K562 (cell line): ENCODE results near the gene SCARF2. TPM values are rescaled to one million over a fixed set of nuclear protein-coding genes. Genes with fewer than 3 reads are reported as not detected.
A peak's percentile ranks its signal among the peaks of the same experiment; 100 is the strongest.

Experiments
- CBFA2T3 ChIP-seq: fragments of 450-650 bp; IDR thresholded peaks from 2 replicates; pipeline ENCODE4 v1.6.1; 2017
- CBFB ChIP-seq: sonication (generic); formaldehyde crosslinking; IDR thresholded peaks from 2 replicates; pipeline ENCODE4 v1.4.0; 2020; ENCODE audit warnings: mild to moderate bottlenecking, missing genetic modification reagents
- CHCHD3 ChIP-seq: fragments of 250-450 bp; sonication (Bioruptor Pico); IDR thresholded peaks from 2 replicates; pipeline ENCODE4 v2.1.2; 2022; ENCODE audit warnings: mild to moderate bottlenecking
- COPS2 ChIP-seq: fragments of 450-650 bp; conservative IDR thresholded peaks from 2 replicates; pipeline ENCODE4 v1.6.1; 2016; ENCODE audit warnings: mild to moderate bottlenecking, moderate library complexity
- CTBP1 ChIP-seq: fragments of 450-650 bp; IDR thresholded peaks from 2 replicates; pipeline ENCODE4 v1.6.1; 2016; ENCODE audit warnings: borderline replicate concordance
- ESRRB ChIP-seq: fragments of 250-450 bp; sonication (Bioruptor Pico); IDR thresholded peaks from 2 replicates; pipeline ENCODE4 v1.5.0; 2020; ENCODE audit warnings: mild to moderate bottlenecking, moderate library complexity, borderline replicate concordance
- HBP1 ChIP-seq: fragments of 450-650 bp; formaldehyde crosslinking; IDR thresholded peaks from 2 replicates; pipeline ENCODE4 v1.4.0; 2022; ENCODE audit warnings: missing genetic modification characterization
- HES1 ChIP-seq: fragments of 450-650 bp; IDR thresholded peaks from 2 replicates; pipeline ENCODE4 v1.6.1; 2016; ENCODE audit warnings: low read depth, mild to moderate bottlenecking, moderate library complexity
- HNRNPL ChIP-seq: fragments of 200-400 bp; formaldehyde crosslinking; IDR thresholded peaks from 2 replicates; pipeline ENCODE4 v1.6.1; 2017; ENCODE audit warnings: low read depth, mild to moderate bottlenecking, low read length
- IFI16 ChIP-seq: fragments of 250-450 bp; sonication (Bioruptor Pico); IDR thresholded peaks from 2 replicates; pipeline ENCODE4 v2.1.2; 2022; ENCODE audit warnings: mild to moderate bottlenecking, inconsistent platforms
- JUN ChIP-seq, 2 experiments: sonication (generic) in 1 of 2; formaldehyde crosslinking in 1 of 2; IDR thresholded peaks; 2 replicates each; pipeline versions ENCODE4 v1.6.1 to v1.8.0; 2012 to 2022; ENCODE audit warnings: borderline replicate concordance in 2 of 2, mild to moderate bottlenecking in 2 of 2, improper control_type of control experiment in 1 of 2, low read depth in 1 of 2, low read length in 1 of 2, missing genetic modification reagents in 1 of 2
- JUNB ChIP-seq: fragments of 450-650 bp; formaldehyde crosslinking; conservative IDR thresholded peaks from 2 replicates; pipeline ENCODE4 v1.4.0; 2020; ENCODE audit warnings: mild to moderate bottlenecking
- KAT8 ChIP-seq: fragments of 450-650 bp; IDR thresholded peaks from 2 replicates; pipeline ENCODE4 v1.6.1; 2016; ENCODE audit warnings: low read depth, mild to moderate bottlenecking
- NR1H2 ChIP-seq: sonication (generic); formaldehyde crosslinking; IDR thresholded peaks from 2 replicates; pipeline ENCODE4 v1.4.0; 2020; ENCODE audit warnings: mild to moderate bottlenecking, missing genetic modification reagents
- NR3C1 ChIP-seq: sonication (generic); formaldehyde crosslinking; IDR thresholded peaks from 2 replicates; pipeline ENCODE4 v1.8.1; 2022; ENCODE audit warnings: missing genetic modification reagents
- PHB ChIP-seq: fragments of 250-450 bp; sonication (Bioruptor Pico); IDR thresholded peaks from 2 replicates; pipeline ENCODE4 v1.5.0; 2021
- PURB ChIP-seq: sonication (generic); formaldehyde crosslinking; IDR thresholded peaks from 2 replicates; pipeline ENCODE4 v1.9.0; 2021; ENCODE audit warnings: low read depth, mild to moderate bottlenecking, missing genetic modification reagents
- RFX7 ChIP-seq: fragments of 250-450 bp; sonication (Bioruptor Pico); IDR thresholded peaks from 2 replicates; pipeline ENCODE4 v1.5.1; 2021; ENCODE audit warnings: mild to moderate bottlenecking
- SMARCE1 ChIP-seq: fragments of 450-650 bp; IDR thresholded peaks from 2 replicates; pipeline ENCODE4 v1.7.1; 2016; ENCODE audit warnings: mild to moderate bottlenecking
- SP1 ChIP-seq: sonication (generic); formaldehyde crosslinking; IDR thresholded peaks from 2 replicates; pipeline ENCODE4 v1.8.1; 2022; ENCODE audit warnings: mild to moderate bottlenecking, missing genetic modification reagents
- SREBF1 ChIP-seq: fragments of 150-350 bp; IDR thresholded peaks from 2 replicates; pipeline ENCODE4 v1.6.1; 2014; ENCODE audit warnings: antibody characterized with exemption, low read depth, low read length, borderline replicate concordance
- TBP ChIP-seq: optimal IDR thresholded peaks from 2 replicates; pipeline ENCODE3; 2011; ENCODE audit warnings: low read depth, low read length, improper control_type of control experiment
- USF1 ChIP-seq: sonication (generic); formaldehyde crosslinking; IDR thresholded peaks from 2 replicates; pipeline ENCODE4 v1.9.0; 2022; ENCODE audit warnings: mild to moderate bottlenecking, missing genetic modification reagents
- ZNF324 ChIP-seq: fragments of 250-450 bp; sonication (Bioruptor Pico); IDR thresholded peaks from 2 replicates; pipeline ENCODE4 v1.4.0; 2020; ENCODE audit warnings: mild to moderate bottlenecking
- ZNF668 ChIP-seq: fragments of 250-450 bp; sonication (Bioruptor Pico); IDR thresholded peaks from 2 replicates; pipeline ENCODE4 v1.8.0; 2022; ENCODE audit warnings: mild to moderate bottlenecking, inconsistent platforms
- ZSCAN29 ChIP-seq: fragments of 450-650 bp; IDR thresholded peaks from 2 replicates; pipeline ENCODE4 v1.6.1; 2017
- polyA plus RNA-seq, 8 experiments: library from polyadenylated mRNA; depleted of rRNA in 4 of 8; stranded (reverse) in 5 of 8; unstranded in 3 of 8; fragments of >200 nt; fragmentation: Nextera tagmentation in 2 of 8; fragmentation: Illumina TruSeq in 1 of 8; extraction: Ambion mirVana in 2 of 8; extraction: Trizol in 1 of 8; gene quantifications; 2 replicates each; pipeline versions ENCODE4 v1.2.1 to v1.2.3, GENCODE V29; 2011 to 2014; ENCODE audit warnings: inconsistent platforms in 1 of 8, missing spikeins in 1 of 8
- total RNA-seq, 7 experiments: library from RNA; depleted of rRNA in 6 of 7; stranded (reverse); fragments of >200 nt in 6 of 7; fragmentation: Illumina TruSeq in 2 of 7; extraction: Trizol in 2 of 7; gene quantifications; 2 replicates each; pipeline versions ENCODE4 v1.2.1 to v1.2.3, GENCODE V29; 2011 to 2021; ENCODE audit warnings: low replicate concordance in 1 of 7
- TF ChIP-seq, protein P1 (sequence below): fragments of 250-450 bp; sonication (Bioruptor Pico); IDR thresholded peaks from 2 replicates; pipeline ENCODE4 v1.5.0; 2021

SCARF2 gene
- total and polyA plus RNA-seq, 9 of the 15 experiments (the other 6 are each of a cell fraction or from before 2014, with no cell fraction given), result 0.06 to 0.32 (median 0.21) TPM; not detected in 5

DNA sequence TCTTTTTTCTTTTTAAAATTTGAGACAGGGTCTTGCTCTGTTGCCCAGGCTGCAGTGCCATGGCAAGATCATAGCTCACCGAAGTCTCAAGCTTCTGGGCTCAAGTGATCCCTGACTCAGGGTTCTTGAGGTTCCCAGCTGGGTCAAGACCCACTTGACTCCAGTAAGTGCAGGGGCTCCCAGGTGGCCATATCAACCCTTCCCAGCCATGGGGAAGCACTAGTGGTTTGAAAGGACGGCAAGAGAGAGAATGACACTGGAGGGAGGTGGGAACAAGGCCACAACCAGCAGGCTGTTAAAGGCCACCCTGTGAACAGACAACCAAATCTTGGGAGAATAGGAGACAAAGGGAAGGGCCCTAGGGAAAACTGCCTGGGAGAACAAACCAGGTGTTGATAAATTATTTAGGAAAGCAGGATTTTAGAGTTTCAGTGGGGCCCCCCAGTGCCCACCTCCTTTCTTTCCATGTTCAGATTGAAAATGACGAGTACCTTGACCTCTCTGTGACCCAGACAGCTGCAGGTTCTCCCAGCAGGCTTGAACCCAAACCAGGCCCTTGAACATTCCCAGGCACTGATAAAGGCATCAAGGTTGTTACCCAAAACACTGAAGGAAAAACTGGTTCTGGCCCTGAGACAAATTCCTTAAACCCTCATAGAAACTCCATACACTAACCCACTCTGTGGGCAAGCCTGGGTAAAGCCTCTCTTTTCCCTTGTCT, 29.2 kb upstream of the SCARF2 start (continued):
- TF ChIP-seq HES1 (no peak), TBP (no peak), ESRRB (CRISPR knock-in tag) (no peak), PURB (CRISPR knock-in tag) (peak; percentile 93; the same call in 1 of the 2 replicates), JUNB (CRISPR knock-in tag) (no peak), ZSCAN29 (no peak), CTBP1 (no peak), SP1 (CRISPR knock-in tag) (no peak), RFX7 (0 out of 2 replicates have a peak, but pooled peaks have one; percentile 18), COPS2 (no peak), USF1 (CRISPR knock-in tag) (peak; percentile 39; the same call in 1 of the 2 replicates), ZNF324 (no peak), KAT8 (no peak), ZNF668 (CRISPR knock-in tag) (no peak), CBFA2T3 (peak; percentile 31; the same call in 1 of the 2 replicates), CBFB (CRISPR knock-in tag) (no peak), CHCHD3 (CRISPR knock-in tag) (no peak), IFI16 (CRISPR knock-in tag) (no peak), HBP1 (CRISPR knock-in tag) (no peak), JUN (IDR thresholded peaks at IDR 0.05; ENCODE audit: borderline replicate concordance, low read depth, low read length) (no peak), JUN (CRISPR knock-in tag; IDR thresholded peaks at IDR 0.05; ENCODE audit: borderline replicate concordance) (no peak), PHB (CRISPR knock-in tag) (no peak), NR3C1 (CRISPR knock-in tag) (0 out of 2 replicates have a peak, but pooled peaks have one; percentile 29), HNRNPL (no peak), NR1H2 (CRISPR knock-in tag) (no peak), SREBF1 (no peak), SMARCE1 (no peak)
- TF ChIP-seq, protein P1, sequence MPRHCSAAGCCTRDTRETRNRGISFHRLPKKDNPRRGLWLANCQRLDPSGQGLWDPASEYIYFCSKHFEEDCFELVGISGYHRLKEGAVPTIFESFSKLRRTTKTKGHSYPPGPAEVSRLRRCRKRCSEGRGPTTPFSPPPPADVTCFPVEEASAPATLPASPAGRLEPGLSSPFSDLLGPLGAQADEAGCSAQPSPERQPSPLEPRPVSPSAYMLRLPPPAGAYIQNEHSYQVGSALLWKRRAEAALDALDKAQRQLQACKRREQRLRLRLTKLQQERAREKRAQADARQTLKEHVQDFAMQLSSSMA (CRISPR knock-in tag), result no peak; the same call in 1 of the 2 replicates
